Fibroblast of skin of abdomen (primary cell): ENCODE data around the gene DCAF10.
"Not testable (repeated sequence)": the region's sequence is repeated elsewhere in the genome, so short reads cannot be mapped to it uniquely, and the experiment has no call there.

Experiments
- DNase-seq: peaks from one replicate; pipeline ENCODE4 v3.0.0-alpha.2; 2013

The DCAF10 gene

DNA sequence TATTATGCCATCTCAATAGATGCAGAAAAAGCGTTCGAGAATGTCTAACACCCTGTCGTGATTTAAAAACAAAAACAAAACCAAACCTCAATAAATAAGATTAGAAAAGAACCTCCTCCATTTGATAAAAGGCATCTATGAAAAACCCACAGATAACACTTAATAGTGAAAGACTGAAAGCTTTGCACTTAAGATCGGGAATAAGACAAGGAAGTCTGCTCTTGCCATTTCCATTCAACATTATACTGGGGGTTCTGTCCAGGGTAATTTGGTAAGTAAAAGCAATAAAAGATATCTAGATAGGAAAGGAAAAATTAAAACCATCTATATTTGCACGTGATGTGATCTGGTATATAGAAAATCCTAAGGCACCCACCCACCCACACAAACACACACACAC, 8.5 kb upstream of the DCAF10 start:
- no peak for DNase-seq

DNA sequence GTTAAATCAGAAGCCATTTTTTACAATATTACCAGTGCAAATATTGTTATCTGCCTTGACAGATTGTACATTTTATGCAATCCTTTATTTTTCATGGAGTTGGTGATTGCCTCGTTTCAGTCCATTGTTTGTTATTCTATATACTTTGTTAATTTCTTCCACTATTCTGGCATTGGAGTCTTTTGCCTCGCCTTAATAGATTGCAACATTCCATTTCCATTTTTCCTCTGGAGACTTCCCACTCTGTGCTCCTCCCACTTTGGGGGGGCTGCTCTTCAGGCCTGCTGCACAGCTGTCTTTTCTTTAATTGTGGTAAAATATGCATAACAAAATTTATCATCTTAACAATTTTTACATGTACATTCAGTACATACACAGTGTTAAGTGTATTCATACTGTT, 4.4 kb upstream of the DCAF10 start:
- DNase-seq: no peak

DNA sequence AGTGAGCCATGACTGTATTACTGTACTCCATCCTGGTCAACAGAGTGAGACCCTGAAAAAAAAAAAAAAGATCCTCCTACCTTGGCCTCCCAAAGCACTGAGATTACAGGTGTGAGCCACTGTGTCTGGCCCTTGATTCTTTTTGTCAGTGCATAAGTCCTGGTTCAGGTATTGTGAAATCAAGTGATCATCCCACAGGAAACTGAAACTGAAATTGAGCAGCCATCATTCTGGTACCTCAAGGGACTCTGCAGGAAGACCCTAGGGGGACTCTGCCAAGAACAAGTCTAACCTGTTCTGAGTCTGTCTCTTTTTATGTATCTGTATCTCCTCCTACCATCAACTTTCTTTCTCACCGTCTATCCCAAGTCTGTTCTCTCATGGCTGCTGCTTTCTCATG, 1.9 kb upstream of the DCAF10 start:
- DNase-seq: no peak

DNA sequence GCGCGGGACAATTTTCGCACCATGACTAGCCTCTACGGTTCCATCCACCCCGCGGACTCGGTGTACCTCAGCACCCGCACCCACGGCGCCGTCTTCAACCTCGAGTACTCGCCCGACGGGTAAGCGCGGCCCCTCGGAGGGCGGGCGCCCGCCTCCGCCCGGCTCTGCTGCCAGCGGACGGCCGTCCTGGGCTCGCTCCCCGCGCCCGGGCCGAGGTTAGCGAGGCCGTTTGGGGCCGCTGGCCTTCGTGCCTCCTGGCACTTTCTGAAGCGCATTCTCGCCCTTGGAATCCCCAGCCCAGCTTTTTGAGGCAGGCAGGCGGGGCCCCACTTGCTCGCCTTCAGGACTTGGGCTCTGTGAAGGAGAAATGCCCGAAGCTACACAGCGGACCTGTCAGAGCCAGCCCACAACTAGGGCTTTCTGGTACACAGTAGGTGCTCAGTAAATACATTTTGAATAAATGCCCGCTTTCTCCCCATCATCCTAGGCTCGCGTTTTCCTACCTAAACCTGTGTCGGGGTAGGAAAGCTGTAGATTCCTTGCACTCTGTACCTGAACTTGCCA, 772 bp downstream of the DCAF10 start:
- DNase-seq: no peak

DNA sequence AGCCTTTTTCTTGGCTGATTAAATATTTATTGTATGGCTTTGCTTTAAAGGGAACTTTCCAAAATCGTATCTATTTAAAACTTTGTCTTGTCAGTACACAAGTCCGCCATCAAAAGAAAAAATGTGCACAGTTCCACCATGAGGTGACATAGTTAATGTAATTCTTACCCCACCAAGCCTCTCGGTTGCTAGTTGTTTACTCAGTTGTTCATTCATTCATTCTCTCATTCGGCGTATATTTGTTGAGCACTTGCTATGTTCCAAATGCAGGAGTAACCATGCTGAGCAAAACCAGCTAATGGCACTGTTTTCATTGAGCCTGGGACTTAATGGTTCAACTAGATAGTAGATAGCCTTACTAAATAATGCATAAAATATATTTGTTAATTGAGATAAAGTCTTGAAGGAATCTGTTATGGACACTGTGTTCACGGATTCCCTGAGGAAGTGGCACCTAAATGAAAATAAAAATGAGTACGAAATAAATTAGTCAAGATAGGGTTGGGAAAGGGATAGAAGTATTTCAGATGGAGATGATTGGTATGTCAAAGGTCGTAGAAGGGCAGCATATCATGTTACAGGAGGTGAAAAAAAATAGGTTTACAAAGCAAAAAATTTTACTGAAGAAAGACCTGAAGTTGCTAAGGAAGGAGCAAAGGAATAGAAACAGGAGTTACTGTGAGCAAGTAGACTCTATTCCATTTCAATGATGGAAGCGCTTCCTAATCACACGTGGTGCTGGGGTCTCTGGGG, 1.5 kb downstream of the DCAF10 start:
- DNase-seq: no peak

DNA sequence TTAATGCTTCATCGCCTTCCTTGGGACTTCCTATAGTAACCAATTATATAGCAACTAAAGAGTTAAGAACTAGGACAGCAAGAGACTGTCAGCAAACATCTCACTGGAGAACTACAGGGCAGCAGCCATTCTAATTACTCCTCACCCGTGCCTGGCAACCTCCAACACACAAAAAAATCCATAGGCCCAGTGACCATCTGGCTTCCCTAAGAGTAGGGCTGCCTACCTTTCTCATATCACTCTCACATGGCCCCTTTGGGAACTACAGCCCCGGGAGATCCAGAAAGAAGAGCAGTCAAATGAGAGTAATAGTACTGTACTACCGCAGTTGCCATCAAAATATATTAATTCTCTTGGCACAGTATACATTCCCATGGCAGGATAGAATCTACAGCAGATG, 5.7 kb downstream of the DCAF10 start:
- no peak for DNase-seq

DNA sequence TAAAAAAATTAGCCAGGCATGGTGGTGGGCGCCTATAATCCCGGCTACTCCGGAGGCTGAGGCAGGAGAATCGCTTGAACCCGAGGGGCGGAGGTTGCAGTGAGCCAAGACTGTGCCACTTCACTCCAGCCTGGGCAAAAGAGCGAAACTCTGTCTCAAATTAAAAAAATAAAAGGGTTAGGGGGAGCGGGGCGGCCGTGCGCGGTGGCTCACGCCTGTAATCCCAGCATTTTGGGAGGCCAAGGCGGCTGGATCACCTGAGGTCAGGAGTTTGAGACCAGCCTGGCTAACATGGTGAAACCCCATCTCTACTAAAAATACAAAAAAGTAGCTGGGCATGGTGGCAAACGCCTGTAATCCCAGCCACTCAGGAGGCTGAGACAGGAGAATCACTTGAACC, 9.1 kb downstream of the DCAF10 start:
- not testable (repeated sequence) for DNase-seq

DNA sequence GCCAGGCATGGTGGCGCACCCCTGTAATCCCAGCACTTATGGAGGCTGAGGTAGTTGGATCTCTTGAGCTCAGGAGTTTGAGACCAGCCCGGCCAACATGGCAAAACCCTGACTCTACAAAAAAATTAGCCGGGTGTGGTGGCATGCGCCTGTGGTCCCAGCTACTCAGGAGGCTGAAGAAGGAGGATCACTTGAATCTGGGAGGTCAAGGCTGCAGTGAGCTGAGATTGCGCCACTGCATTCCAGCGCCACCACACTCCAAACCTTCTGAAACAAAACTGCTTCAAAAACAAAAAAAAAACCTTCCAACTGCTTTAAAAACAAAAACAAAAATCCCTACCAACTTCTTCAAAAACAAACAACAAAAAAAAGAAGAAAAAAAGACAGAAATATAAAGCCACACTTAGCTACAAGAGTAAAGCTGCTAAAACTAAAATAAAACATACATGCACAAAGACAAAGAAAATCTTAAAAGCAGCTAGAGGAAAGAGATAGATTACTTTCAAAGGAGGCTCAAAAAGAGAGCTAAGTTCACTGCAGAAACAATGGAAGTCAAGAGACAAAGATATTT, 11.4 kb downstream of the DCAF10 start:
- DNase-seq: no peak

DNA sequence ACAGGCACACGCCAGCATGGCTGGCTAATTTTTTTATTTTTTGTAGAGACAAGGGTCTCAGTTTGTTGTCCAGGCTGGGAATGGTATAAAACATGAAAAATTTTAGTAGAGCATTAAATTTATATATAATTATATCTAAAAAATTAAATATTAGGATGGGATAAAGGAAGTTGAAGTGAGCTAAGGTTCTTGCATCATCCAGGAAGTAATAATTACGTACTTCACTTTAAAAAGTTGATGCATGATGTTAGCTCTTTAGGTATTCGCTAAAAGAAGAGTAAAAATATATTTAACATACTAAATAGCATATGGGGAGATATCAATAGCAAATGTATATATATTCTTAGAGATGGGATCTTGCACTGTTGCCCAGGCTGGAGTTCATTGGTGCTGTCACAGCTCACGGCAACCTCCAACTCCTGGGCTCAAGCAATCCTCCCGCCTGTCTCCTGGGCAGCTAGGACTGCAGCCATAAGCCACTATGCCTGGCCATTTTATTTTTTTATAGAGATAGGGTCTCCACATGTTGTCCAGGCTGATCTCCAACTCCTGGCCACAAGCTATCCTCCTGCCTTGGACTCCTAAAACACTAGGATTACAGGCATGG, 12.3 kb downstream of the DCAF10 start:
- DNase-seq: no peak

DNA sequence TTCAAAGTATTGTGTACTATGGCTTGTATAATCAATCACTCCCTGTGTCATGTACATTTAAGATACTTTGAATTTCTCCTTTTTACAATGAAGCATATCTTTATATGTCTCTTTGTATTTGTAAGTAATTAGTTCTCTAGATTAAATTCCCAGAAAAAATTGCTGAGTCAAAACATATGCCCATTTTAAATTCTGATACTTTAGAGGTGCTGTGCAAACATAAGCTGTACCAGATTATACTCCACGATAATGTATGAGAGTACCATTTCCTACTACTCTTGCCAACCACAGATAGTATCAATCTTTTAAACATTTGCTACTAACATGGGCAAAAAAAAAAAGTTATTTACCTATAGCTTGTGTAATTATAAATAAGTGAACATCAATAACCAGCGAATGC, 18.3 kb downstream of the DCAF10 start:
- DNase-seq: no peak

DNA sequence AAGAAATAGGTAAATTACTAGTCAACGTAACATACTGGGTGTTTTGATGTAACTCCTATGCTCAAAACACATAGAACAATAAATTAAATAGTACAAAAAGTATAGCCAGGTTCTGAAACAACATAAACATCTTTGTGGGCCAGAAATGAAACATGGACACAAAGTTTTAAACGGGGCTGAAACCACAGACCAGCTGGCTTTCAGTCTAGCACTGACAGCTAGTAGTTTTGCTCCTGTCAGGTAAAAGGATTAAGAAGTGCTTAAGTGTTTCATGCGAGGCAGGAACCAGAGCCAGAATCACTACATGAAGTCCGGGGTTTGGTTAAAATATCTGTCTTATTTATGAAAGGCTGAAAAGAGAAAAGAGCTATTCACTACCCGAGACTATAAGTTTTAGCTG, 19.5 kb downstream of the DCAF10 start:
- no peak for DNase-seq

DNA sequence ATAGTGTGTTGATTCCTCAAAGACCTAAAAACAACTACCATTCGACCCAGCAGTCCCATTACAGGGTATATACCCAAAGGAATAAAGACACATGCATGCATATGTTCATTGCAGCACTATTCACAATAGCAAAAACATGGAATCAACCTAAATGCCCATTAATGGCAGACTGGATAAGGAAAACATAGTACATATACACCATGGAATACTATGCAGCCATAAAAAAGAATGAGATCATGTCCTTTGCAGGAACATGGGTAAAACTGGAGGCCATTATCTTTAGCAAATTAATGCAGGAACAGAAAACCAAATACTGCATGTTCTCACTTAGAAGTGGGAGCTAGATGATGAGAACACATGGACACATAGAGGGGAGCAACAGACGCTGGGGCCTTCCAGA, 24.6 kb downstream of the DCAF10 start:
- DNase-seq: not testable (repeated sequence)

DNA sequence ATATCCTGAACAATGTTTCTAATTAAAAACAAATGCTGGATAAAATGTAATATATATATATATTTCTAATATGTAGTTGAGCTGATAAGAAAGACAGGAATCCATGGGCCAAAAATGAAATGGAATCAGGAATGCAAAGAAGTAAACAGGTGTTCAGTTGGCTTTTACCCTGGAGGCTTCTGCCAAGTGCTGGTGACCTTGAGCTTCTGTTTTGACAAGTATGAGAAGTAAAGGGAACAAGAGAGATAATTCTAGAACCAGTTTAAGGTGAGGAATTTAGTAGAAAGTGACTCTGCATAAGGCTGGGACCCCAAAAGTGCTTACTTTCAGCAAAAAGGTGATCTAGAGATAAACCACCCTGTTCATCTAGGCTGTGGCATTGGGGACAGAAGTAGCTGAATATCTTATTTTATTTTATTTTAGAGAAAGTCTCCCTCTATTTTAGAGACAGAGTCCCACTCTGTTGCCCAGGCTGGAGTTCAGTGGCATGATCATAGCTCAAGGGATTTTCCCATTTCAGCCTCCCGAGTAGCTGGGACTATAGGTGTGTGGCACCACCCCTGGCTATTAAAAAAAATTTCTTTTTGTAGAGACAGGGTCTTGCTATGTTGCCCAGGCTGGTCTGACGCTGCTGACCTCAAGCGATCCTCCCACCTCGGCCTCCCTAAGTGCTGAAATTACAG, 27.0 kb downstream of the DCAF10 start:
- DNase-seq: no peak

DNA sequence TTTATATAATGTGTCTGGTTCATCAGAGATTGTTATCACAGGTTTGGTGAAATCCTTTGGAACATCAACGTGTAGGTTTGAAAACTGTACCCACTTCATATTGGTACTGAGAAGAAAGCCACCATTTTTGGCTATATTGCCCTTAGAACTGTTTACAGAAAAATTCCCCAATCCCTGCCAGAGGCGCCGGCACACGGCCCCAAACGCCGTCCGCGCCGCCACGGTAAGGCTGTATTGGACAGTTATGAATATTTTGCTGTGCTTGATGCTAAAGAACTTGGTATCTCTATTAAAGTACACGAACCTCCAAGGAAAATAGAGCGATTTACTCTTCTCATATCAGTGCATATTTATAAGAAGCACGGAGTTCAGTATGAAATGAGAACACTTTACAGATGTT, 35.2 kb downstream of the DCAF10 start:
- no peak for DNase-seq

DNA sequence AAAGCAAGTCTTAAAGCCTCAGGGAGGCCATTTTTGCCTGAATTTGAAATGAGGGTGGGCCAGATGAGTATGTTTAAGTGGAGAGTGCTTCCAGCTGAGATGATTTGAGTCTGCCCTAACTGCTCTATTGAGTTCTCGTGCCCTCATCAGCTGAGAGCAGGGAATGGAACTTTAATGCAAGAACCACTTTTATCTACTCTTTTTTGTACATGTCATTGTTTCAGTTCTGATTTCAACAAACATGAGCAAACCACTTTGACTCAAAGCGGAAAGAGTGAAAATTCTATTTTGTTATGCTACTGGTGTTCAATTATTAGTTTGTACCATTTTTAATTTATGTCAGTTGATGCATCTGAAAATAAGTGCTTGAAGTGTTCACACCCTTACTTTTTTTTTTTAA, 35.8 kb downstream of the DCAF10 start:
- DNase-seq: no peak

DNA sequence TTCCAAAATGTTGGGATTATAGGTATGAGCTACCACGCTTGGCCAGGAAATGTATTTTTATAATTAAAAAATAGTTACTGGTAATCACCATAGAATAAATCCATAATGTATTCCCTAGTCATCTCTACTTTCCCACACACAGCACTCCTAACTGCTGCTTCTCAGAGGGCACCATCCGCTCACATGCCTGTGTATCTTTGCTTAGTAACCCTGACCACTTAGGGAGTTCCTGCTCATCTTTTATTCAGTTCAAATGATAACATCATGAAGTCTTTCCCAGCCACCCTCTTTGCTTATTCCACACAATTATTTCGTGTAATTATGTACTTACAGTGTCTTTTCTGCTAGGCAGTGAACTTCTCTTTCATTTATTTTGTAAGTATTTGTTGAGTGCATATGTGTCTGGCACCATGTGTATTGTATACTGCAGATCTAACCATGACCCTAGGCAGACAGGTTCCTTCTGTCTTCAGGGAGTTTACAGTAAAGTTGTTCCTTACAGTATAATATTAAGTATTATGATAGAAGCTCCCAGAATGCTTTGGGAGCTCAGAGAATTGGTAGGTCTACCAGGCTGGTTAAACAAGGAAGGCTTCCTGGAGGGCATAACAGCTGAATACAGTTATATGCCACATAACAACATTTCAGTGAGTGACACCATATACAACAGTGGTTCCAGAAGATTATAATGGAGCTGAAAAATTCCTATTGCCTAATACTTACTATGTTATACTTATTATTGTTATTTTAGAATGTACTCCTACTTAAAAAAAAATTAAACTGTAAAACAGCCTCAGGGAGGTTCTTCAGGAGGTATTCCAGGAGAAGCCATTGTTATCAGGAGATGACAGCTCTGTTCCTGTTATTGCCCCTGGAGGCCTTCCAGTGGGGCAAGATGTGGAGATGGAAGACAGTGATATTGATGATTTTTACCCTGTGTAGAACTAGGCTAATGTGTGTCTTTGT, 39.2 kb downstream of the DCAF10 start:
- DNase-seq: peak; percentile 2

DNA sequence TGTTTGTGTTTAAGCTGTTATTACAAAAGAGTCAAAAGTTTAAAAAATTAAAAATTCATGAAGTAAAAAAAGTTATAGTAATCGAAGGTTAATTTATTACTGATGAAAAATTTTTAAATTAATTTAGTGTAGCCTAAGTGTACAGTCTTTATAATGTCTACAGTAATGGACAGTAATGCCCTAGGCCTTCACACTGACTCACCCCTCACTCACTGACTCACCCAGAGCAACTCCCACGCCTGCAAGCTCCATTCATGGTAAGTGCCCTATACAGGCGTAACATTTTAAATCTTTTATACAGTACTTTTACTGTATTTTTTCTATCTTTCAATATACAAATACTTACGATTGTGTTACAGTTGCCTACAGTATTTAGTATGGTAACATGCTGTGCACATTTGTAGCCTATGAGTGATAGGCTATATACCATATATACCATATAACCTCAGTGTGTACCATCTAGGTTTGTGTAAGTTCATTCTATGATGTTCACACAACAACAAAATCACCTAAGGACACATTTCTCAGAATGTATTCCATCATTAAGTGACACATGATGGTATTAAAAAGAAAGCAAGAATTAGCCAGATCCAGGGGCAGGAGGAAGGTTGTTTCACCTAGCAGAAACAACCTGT, 40.1 kb downstream of the DCAF10 start:
- peak; percentile 75 for DNase-seq

DNA sequence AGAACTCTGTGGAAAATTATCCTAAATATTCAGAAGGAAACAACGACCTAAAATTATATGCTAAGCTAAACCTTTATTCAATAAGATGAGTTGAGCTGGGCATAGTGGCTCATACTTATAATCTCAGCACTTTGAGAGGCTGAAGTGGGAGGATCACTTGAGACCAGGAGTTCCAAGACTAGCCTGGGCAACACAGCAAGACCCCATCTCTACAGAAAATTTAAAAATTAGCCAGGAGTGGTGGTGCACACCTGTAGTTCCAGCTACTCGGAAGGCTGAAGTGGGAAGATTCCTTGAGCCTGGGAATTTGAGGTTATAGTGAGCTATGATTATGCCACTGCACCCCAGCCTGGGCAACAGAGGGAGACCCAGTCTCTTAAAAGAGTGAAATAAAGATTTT, 51.6 kb downstream of the DCAF10 start:
- DNase-seq: no peak

DNA sequence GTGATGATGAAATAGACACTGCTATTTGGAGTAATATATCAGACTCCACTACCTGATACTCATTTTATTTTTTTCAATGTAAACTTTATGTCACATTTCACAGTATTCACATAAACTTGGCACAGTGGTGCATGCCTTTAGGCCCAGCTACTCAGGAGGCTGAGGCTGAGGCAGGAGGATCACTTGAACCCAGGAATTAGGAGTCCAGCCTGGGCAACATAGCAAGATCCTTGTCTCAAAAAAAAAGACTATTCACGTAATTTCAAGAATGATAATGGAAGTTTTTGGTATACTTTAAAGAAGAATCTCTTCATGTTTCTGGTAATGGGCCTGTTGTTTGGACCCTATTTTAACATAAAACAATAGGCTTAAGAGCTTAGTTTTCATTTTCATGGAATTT, 56.0 kb downstream of the DCAF10 start:
- no peak for DNase-seq

DNA sequence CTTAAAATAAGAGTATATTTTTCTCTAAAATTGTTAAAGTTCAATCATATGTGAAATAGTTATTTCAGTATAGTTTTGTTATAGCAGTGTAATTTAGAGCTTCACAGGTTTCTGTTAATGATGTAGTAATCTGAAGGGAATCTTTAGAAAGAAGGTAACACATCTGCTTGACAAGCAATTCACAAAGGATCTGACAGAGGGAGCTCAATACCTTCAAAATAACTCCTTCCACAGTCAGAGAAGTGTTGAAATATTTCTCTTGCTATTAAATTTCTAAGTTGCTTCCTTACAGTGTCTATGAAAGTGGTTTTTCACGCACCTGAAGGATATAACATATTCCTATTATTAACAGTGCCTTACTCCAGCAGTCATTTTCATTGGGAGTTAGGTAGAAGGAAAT, 58.4 kb downstream of the DCAF10 start:
- no peak for DNase-seq

DNA sequence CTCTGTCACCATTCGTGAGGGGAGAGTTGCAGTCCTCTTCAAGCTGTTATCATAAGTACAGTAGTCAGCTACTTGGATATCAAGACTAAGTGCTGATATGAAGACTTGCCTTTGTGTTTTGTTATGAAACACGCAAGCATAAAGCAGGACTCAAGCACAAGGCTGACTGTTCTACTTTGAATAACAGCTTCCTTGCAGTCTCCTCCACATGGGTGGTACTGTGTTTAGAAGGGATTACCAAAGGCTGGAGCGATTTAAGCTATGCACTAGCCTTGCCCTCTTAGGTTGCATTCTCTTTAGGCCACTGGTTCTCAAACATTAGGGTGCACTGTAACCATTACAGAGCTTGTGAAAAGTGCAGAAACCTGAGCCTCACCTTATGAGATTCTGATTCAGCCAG, 61.9 kb downstream of the DCAF10 start:
- DNase-seq: no peak
